HFFc6 (cell line): ENCODE measurements around the gene IRF8. TPM values are rescaled to one million over a fixed set of nuclear protein-coding genes. Genes with fewer than 3 reads are reported as not detected.

Source experiments
- DNase-seq: peaks from one replicate; pipeline ENCODE4 v3.0.0-alpha.2; 2018
- H3K27ac Mint-ChIP-seq: 2 replicates; pipeline ENCODE4 v1.8.0; 2020; ENCODE audit warnings: mild to moderate bottlenecking, mixed read lengths
- H3K27me3 Mint-ChIP-seq: 2 replicates; pipeline ENCODE4 v1.8.0; 2021; ENCODE audit warnings: mild to moderate bottlenecking, moderate library complexity, mixed read lengths; ENCODE audit not compliant: insufficient read depth
- H3K36me3 Mint-ChIP-seq: 2 replicates; pipeline ENCODE4 v1.8.0; 2021; ENCODE audit warnings: low read depth, mixed read lengths
- H3K4me1 Mint-ChIP-seq: 2 replicates; pipeline ENCODE4 v1.8.0; 2020; ENCODE audit warnings: low read depth, mixed read lengths
- H3K4me3 Mint-ChIP-seq: 2 replicates; pipeline ENCODE4 v1.8.0; 2020; ENCODE audit warnings: mild to moderate bottlenecking, moderate library complexity, mixed read lengths
- H3K9me3 Mint-ChIP-seq: 2 replicates; pipeline ENCODE4 v1.8.0; 2020; ENCODE audit warnings: mild to moderate bottlenecking, mixed read lengths
- total RNA-seq, 6 experiments: library from RNA; stranded (reverse); fragmentation: NEBNext Ultra II Directional; extraction: Animal tissue kit (Norgen Biotek cat#: 25700); gene quantifications; 2 replicates in 1 of 6; 3 replicates in 5 of 6; pipeline ENCODE4 v1.2.3, GENCODE V29; 2021
- TF ChIP-seq, protein P1 (sequence below): fragments of 200-600 bp; sonication (generic); IDR thresholded peaks from 2 replicates; pipeline ENCODE4 v1.5.0; 2021; ENCODE audit warnings: antibody characterized with exemption, mild to moderate bottlenecking

The IRF8 gene
- total RNA-seq, 6 experiments from 2014 or later = not detected

DNA sequence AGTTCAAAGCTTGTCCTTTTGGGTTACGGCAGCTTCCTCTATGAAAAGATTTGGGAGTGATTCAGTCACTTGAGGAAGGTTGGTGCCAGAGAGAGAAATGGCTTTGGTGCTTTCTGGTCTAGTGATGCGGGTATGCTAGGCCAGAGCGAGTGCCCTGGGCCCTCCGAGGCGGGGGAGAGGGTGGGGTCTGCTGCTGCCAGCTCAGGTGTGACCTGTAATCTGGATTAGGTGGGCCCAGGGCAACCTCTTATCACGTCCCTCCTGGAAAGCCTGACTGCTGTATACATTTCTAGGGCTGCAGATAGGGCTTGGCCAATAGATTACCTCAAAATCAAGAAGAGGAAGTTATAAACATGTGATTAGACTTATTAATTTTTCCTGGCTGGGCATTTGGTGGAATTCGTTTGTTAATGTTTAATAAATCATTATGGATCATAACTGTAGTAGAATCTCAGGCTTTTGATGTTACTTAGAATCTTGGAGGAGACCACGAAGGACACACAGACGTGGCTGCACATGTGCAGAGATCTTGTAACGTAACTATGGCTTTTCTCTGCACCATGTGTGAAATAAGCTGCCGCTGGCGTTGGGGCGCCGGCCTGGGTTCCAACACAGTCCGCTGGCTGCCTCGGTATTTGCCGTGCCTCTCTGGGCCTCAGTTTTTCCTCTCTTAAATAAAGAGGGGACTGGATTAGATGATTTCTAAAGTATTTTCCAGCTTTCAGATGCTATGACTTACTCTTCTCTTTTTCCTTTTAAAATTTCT is 1.2 kb downstream of the IRF8 start:
- Mint-ChIP-seq H3K27me3 (peaks cover 70% of the 10 kb centered on the region), H3K27ac (no peak overlapping the region), H3K9me3 (peaks cover 2% of the 10 kb centered on the region; the same call in 1 of the 2 replicates), H3K4me1 (no peaks in the 10 kb centered on the region), H3K36me3 (no peaks in the 10 kb centered on the region), H3K4me3 (no peak overlapping the region)
- TF ChIP-seq, protein P1, sequence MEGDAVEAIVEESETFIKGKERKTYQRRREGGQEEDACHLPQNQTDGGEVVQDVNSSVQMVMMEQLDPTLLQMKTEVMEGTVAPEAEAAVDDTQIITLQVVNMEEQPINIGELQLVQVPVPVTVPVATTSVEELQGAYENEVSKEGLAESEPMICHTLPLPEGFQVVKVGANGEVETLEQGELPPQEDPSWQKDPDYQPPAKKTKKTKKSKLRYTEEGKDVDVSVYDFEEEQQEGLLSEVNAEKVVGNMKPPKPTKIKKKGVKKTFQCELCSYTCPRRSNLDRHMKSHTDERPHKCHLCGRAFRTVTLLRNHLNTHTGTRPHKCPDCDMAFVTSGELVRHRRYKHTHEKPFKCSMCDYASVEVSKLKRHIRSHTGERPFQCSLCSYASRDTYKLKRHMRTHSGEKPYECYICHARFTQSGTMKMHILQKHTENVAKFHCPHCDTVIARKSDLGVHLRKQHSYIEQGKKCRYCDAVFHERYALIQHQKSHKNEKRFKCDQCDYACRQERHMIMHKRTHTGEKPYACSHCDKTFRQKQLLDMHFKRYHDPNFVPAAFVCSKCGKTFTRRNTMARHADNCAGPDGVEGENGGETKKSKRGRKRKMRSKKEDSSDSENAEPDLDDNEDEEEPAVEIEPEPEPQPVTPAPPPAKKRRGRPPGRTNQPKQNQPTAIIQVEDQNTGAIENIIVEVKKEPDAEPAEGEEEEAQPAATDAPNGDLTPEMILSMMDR = no peak
- DNase-seq = no peak

- TF ChIP-seq, protein P1 = no peak
- Mint-ChIP-seq H3K9me3 (peaks cover 11% of the 10 kb centered on the region; the same call in 1 of the 2 replicates), H3K27me3 (peaks cover 66% of the 10 kb centered on the region), H3K4me3 (no peak overlapping the region), H3K36me3 (no peaks in the 10 kb centered on the region; the same call in 1 of the 2 replicates), H3K27ac (no peak overlapping the region), H3K4me1 (no peaks in the 10 kb centered on the region)
- DNase-seq = no peak
Measured at GRCh38 chr16:85901110-85901509, 2.1 kb downstream of the IRF8 start.

GRCh38 chr16:85901773-85902365 is 2.9 kb downstream of the IRF8 start:
- H3K27ac Mint-ChIP-seq = no peak overlapping the region

GRCh38 chr16:85902366-85903155 is 3.6 kb downstream of the IRF8 start:
- H3K27me3 Mint-ChIP-seq = peaks cover 58% of the 10 kb centered on the region
- H3K27ac Mint-ChIP-seq = no peak overlapping the region
- H3K36me3 Mint-ChIP-seq = no peaks in the 10 kb centered on the region; the same call in 1 of the 2 replicates
- peaks cover 13% of the 10 kb centered on the region; the same call in 1 of the 2 replicates for H3K9me3 Mint-ChIP-seq
- TF ChIP-seq, protein P1 = no peak
- H3K4me3 Mint-ChIP-seq = no peak overlapping the region
- no peak for DNase-seq
- no peaks in the 10 kb centered on the region for H3K4me1 Mint-ChIP-seq

More at GRCh38 chr16:85901773-85902365, 2.9 kb downstream of the IRF8 start:
- Mint-ChIP-seq H3K4me3 (no peak overlapping the region), H3K4me1 (no peaks in the 10 kb centered on the region), H3K36me3 (no peaks in the 10 kb centered on the region; the same call in 1 of the 2 replicates), H3K9me3 (peaks cover 13% of the 10 kb centered on the region; the same call in 1 of the 2 replicates), H3K27me3 (peaks cover 63% of the 10 kb centered on the region)
- DNase-seq = no peak
- TF ChIP-seq, protein P1 = no peak

- DNase-seq = no peak
- TF ChIP-seq, protein P1 = no peak
- Mint-ChIP-seq H3K4me3 (no peak overlapping the region), H3K4me1 (no peaks in the 10 kb centered on the region), H3K27ac (no peak overlapping the region), H3K36me3 (no peaks in the 10 kb centered on the region; the same call in 1 of the 2 replicates), H3K27me3 (peaks cover 58% of the 10 kb centered on the region), H3K9me3 (peaks cover 13% of the 10 kb centered on the region; the same call in 1 of the 2 replicates)
Measured at GRCh38 chr16:85903559-85903958, 4.6 kb downstream of the IRF8 start.
